Type B pancreatic cell (in vitro differentiated cells): ENCODE results near the gene TEX44. TPM values are rescaled to one million over a fixed set of nuclear protein-coding genes. Genes with fewer than 3 reads are reported as not detected.

Experiments used
- DNase-seq: peaks from one replicate; pipeline ENCODE4 v3.0.0; 2021; ENCODE audit warnings: mixed read lengths; ENCODE audit not compliant: unreplicated experiment; ENCODE audit errors: extremely low spot score
- H3K27ac Mint-ChIP-seq: 2 replicates; pipeline ENCODE4 v1.8.0; 2021; ENCODE audit warnings: mild to moderate bottlenecking, mixed read lengths
- H3K27me3 Mint-ChIP-seq: 2 replicates; pipeline ENCODE4 v1.8.0; 2021; ENCODE audit warnings: mixed read lengths
- H3K36me3 Mint-ChIP-seq: 2 replicates; pipeline ENCODE4 v1.8.0; 2021; ENCODE audit warnings: mixed read lengths
- H3K4me1 Mint-ChIP-seq: one replicate; pipeline ENCODE4 v1.8.0; 2021; ENCODE audit warnings: mixed read lengths; ENCODE audit not compliant: unreplicated experiment
- H3K4me3 Mint-ChIP-seq: 2 replicates; pipeline ENCODE4 v1.8.0; 2021; ENCODE audit warnings: mild to moderate bottlenecking, mixed read lengths
- H3K9me3 Mint-ChIP-seq: 2 replicates; pipeline ENCODE4 v1.8.0; 2021; ENCODE audit warnings: mixed read lengths
- total RNA-seq: library from RNA; stranded (reverse); gene quantifications from 2 replicates; pipeline ENCODE4 v1.2.1, GENCODE V29; 2021; ENCODE audit warnings: low replicate concordance
- TF ChIP-seq, protein P1 (sequence below): fragments of 200-600 bp; sonication (generic); conservative IDR thresholded peaks from 2 replicates; pipeline ENCODE4 v1.5.0; 2021; ENCODE audit warnings: antibody characterized with exemption, mild to moderate bottlenecking

TEX44 gene
- total RNA-seq, 1 donor from 2014 or later: not detected

GRCh38 chr2:231621051-231621879 lies 28.6 kb downstream of the TEX44 start:
- no peaks in the 10 kb centered on the region for H3K27me3 Mint-ChIP-seq
- peak overlapping the region; percentile 71 for H3K4me3 Mint-ChIP-seq
- peak overlapping the region; percentile 97 for H3K27ac Mint-ChIP-seq
- TF ChIP-seq, protein P1, sequence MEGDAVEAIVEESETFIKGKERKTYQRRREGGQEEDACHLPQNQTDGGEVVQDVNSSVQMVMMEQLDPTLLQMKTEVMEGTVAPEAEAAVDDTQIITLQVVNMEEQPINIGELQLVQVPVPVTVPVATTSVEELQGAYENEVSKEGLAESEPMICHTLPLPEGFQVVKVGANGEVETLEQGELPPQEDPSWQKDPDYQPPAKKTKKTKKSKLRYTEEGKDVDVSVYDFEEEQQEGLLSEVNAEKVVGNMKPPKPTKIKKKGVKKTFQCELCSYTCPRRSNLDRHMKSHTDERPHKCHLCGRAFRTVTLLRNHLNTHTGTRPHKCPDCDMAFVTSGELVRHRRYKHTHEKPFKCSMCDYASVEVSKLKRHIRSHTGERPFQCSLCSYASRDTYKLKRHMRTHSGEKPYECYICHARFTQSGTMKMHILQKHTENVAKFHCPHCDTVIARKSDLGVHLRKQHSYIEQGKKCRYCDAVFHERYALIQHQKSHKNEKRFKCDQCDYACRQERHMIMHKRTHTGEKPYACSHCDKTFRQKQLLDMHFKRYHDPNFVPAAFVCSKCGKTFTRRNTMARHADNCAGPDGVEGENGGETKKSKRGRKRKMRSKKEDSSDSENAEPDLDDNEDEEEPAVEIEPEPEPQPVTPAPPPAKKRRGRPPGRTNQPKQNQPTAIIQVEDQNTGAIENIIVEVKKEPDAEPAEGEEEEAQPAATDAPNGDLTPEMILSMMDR: no peak
- H3K9me3 Mint-ChIP-seq: no peaks in the 10 kb centered on the region
- peak; percentile 77 for DNase-seq
- H3K4me1 Mint-ChIP-seq: peaks cover 20% of the 10 kb centered on the region
- no peaks in the 10 kb centered on the region for H3K36me3 Mint-ChIP-seq

GRCh38 chr2:231622963-231623362 lies 30.3 kb downstream of the TEX44 start:
- Mint-ChIP-seq H3K27me3 (no peaks in the 10 kb centered on the region), H3K36me3 (no peaks in the 10 kb centered on the region), H3K9me3 (no peaks in the 10 kb centered on the region), H3K27ac (peak overlapping the region; percentile 97), H3K4me3 (no peak overlapping the region), H3K4me1 (peaks cover 21% of the 10 kb centered on the region)
- TF ChIP-seq, protein P1: no peak
- DNase-seq: no peak

- H3K4me1 Mint-ChIP-seq: peaks cover 12% of the 10 kb centered on the region
- no peaks in the 10 kb centered on the region for H3K36me3 Mint-ChIP-seq
- peak overlapping the region; percentile 8 for H3K4me3 Mint-ChIP-seq
- peak overlapping the region; percentile 64 for H3K27ac Mint-ChIP-seq
- H3K27me3 Mint-ChIP-seq: no peaks in the 10 kb centered on the region
- TF ChIP-seq, protein P1: no peak
- H3K9me3 Mint-ChIP-seq: no peaks in the 10 kb centered on the region
- DNase-seq: no peak
These were observed 33.8 kb downstream of the TEX44 start for GRCh38 chr2:231626449-231626848.

- Mint-ChIP-seq H3K27me3 (no peaks in the 10 kb centered on the region), H3K9me3 (no peaks in the 10 kb centered on the region), H3K4me3 (no peak overlapping the region), H3K27ac (peak overlapping the region; percentile 90), H3K4me1 (peaks cover 12% of the 10 kb centered on the region), H3K36me3 (no peaks in the 10 kb centered on the region)
- no peak for DNase-seq
- TF ChIP-seq, protein P1: no peak
These were observed 34.9 kb downstream of the TEX44 start for GRCh38 chr2:231627384-231628120.

GRCh38 chr2:231632559-231633142 lies 40.0 kb downstream of the TEX44 start:
- H3K27ac Mint-ChIP-seq: peak overlapping the region; percentile 29
- DNase-seq: no peak
- H3K36me3 Mint-ChIP-seq: no peaks in the 10 kb centered on the region
- no peak overlapping the region for H3K4me3 Mint-ChIP-seq
- peaks cover 16% of the 10 kb centered on the region for H3K4me1 Mint-ChIP-seq
- H3K27me3 Mint-ChIP-seq: no peaks in the 10 kb centered on the region
- TF ChIP-seq, protein P1: no peak
- no peaks in the 10 kb centered on the region for H3K9me3 Mint-ChIP-seq
